ENCODE data around the gene SHB.
"Not testable (repeated sequence)": the region's sequence is repeated elsewhere in the genome, so short reads cannot be mapped to it uniquely, and the experiment has no call there.

Gene SHB

DNA sequence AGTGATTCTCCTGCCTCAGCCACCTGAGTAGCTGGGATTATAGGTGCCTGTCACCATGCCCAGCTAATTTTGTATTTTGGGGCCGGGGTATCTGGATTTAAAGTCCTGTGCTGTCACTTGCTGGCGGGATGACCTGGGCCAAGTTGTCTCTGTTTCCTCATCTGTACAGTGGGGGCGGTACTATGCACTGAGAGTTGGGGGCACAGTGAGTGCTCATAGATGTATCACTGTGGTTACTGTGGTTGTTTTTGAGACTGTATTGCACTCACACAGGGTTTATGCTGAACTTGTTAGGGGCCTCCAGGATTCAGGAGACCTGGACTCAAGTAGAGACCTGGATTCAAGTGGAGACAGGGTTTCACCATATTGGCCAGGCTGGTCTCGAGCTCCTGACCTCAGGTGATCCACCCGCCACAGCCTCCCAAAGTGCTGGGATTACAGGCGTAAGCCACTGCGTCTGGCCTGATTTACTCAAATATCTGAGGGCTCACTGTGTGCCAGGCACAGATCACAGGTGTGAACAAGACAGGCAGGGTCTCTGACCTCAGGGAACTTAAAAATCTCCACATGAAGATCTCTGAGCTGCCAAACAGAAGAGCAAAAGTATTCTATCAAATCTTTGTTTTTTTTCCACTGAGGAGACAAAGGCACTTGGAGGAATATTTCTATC lies 103.2 kb downstream of the SHB start:
- DNase-seq, result not testable (repeated sequence)

DNA sequence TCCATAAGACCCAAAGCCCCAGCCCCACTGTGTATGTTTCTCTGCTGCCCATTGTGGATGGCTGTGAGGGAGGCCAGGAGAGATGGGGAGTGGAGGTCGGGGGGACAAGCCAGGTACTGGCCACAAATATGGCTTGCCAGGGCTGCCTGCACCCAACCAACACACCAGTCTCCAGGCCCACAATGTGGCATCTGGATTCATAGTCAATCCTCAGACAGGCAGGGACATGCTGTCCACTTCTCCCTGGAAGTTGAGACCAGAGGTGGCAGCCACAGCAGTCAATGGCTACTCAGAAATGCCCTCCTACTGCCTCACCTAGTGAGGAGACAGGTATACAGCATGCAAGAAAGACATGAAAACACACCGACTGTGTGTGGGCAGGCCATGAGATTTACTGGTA lies 103.9 kb downstream of the SHB start:
- no peak for DNase-seq

DNA sequence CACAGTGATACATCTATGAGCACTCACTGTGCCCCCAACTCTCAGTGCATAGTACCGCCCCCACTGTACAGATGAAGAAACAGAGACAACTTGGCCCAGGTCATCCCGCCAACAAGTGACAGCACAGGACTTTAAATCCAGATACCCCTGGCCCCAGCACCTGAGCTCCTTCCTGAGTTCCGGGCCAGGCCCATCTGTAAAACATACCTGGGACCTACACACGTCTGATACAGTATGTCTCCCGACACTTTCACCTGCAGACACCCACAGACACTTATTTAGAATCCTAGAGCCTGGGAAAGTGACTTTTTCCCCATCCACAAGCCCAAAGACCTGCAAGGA lies 104.3 kb downstream of the SHB start:
- DNase-seq, result no peak

DNA sequence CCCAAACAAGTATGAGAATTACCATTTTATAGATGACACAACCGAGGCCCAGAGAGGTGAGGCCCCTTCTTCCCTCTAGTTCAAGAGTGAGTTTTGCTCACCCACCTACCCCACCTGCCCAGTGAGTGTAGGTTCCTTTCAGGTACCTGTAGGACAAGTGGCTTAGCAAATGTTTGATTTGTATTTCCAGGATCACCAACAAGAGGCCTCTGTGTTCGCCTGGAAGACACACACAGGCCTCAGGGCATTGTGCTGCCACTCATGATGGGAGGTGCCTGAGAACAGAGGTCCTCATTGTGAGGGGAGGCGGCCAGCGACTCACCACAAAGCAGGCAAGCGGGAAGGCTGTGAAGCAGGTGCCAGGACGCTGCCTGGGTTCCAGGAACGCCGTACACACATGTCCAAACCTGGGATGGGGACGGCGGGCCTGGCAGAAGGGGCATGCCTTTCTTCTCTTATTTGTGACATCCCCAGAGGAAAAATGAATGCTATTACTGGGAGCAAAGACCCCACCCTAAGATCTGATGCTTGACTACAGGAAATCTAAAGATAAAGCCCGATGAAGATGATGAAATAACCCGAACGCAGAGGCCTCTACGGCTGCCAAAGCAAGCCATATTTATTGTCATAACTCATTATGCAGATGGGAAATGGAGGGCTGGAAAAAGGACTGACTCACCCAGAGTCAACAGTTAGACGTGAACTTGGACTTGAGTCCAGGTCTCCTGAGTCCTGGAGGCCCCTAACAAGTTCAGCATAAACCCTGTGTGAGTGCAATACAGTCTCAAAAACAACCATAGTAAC lies 104.9 kb downstream of the SHB start:
- no peak for DNase-seq

DNA sequence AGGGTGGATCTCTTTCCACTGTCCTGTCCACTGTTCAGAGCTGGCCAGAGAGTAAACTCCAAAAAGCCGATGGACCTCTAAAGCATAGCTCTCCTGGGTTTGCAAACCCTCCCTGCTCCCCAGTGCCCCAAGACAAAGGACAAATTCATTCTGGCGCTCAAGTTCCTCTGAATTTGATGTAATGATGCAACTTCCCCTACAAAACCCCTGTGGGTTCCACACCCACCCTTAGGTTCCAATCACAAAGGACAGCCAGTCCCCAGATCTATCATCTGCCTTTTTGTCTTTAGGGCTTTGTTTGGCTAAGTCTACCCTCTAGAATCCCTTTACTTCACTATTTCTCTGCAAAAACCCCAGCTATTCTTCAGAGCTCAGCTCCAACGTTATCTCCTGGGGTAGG lies 107.7 kb downstream of the SHB start:
- DNase-seq, result no peak

DNA sequence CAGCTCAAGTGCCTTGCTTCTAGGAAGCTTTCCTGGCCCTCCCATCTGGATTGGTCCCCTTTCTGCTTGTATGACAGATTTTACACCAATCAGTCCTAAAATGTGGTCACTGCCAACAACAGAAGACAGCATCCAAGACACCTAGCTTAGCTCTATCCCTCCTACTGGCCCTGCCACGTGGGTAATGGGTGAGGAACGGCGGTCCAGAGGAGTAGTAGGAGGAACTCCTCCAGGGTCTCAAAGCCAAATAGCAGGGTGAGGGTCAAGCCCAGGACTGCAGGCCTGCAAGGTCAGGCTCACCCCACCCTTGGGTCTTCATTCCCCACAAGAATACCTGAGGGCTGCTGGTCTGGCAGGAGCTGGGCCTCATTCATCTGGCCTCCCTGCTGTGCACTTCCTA lies 108.4 kb downstream of the SHB start:
- DNase-seq, result no peak

DNA sequence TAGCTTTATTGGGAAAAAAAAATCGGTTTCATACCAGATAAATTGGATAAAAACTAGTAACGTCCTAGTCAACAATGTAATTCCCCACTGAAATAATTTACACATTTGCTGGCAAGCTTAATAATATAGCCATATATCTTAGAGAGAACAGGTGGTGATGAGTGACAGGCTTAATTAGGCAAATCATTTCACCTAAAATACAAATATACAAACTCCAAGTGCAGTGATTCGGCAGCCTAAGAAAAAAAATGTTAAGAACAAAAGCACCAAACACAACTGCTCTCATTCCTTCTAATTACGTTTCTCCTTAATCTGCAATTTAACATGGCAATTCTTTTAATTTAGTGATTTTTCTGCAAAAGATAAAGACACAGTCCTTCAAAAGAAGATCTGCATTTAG lies 109.1 kb downstream of the SHB start:
- no peak for DNase-seq

DNA sequence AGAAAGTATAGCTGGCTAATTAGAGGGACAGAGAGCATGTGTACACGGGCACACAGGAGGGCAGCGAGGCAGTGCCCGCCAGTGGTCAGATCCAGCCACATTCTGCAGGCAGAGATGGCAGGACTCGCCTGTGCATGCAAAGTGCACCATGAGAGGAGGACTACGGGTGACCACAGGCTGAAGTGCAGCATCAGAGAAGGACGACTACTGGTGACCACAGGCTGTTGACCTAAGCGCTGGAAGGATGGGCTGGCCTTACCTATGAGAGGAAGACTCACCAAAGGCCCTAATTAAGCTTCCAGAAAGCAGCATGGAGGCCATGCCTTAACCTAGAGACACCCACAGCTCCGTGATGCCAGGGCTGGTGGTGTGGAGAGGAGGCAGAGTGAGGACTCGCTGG lies 110.9 kb downstream of the SHB start:
- no peak for DNase-seq

DNA sequence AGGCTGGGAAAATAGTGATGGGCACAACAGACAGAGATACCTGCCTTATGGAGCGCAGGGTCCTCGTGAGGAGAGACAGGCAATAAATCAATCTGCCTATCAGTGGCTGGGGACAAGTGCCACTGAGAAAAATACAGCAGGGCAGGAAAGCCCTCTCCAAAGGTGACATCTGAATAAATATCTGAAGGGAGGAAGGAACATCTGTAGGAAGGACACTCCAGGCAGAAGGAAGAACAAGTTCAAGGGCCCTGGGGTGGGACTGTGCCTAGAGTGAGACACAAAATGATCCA lies 111.4 kb downstream of the SHB start:
- no peak for DNase-seq

DNA sequence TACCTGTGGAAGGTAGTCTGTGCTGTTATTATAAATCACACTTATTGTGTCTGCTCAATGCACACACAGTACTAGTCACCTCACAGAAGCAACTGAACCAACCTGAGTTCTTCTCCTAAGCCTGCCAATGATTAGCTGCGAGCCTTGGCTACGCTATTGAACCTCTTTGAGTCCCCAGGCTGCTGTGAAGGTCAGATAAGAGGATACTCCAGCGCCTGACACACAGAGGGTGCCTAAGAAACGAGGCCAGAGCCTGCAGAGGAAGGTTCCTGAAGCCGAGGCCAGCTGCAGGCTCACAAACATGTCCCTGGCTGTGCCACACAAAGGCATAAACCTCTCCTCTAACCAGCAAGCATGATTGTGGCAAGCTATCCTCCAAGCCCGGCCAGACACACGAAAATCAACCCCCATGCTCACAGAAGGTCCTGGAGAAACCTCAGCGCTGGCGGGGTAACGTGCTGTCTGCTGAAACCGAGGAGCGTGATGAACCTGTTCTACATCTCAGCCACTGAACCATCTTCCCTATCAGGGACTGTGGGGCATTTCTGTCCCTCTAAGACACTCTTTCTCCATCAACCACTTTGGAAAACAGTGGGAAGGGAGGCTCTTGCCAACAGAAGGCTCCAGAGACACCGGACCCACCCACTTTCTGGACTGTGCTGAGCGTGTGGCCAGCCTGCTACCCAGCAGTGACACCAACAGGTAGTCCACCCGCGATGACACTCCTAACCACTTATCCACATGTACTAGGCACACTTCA lies 111.9 kb downstream of the SHB start:
- no peak for DNase-seq

DNA sequence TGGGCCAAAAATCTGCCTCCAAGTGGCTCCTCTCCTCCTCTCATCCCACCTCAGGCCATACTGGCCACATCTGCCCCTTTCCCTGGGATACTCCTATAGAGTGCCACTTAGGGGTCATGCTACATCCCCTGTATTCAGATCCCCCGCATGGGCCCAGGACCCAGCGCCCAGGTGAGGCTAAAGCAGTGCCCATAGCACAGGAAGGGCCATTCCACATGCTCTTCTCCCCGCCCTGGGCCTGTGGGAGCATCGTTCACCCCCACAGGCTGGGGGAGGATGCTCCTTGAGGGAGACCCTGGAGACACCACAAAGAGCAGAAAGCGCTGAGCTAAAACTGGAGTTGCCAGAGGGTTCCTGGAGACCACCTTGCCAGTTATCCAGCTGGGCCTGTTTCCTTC lies 112.6 kb downstream of the SHB start:
- DNase-seq, result no peak

DNA sequence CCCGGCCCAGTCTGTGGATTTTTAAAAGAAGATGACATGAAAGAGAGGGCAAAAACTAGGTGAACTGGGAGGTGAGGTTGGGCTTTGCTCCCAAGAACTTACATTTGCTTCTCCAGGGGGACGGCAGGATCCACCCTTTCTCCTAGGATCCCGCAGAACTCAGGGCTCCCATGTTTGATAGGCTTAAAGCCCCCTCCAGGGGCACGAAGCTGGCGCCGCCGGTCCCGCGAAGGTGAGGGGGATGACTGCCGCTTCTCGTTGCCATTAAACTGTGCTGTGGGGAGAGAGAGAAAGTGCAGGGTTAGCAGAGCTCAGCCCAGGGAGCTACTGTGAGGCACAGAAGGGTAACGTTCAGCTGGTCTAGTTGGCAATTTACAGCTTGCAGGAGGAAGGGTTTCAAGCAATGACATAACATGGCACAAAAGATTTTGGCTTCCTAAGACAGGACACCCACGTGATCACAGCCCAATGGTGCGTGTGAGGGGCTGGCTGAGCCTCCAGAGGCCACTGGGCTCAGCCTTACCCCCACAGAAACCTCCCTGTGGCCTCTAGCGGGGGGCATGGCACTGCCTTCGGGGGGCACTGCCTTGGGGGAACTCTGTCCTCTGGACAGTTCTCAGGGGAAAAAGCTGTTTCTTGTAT lies 113.1 kb downstream of the SHB start:
- no peak for DNase-seq

DNA sequence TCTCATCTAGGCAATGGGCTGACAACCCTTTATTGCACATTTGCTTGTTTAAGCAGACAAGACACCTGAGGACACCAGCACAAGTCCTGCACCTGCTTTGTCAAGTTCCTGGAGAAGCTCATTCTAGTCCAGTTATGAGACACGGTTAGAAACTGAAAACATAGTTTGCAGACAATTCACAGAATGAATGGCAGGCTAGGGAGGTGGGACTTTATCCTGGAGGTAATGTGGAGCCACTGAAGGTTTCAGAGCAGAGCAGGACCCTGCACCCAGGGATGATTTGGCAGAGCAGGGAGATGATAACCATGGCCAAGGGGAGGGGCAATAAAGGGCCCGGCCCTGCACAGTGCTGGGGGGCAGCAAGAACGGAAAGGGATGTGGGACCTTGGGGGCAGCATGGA lies 114.4 kb downstream of the SHB start:
- DNase-seq, result no peak

DNA sequence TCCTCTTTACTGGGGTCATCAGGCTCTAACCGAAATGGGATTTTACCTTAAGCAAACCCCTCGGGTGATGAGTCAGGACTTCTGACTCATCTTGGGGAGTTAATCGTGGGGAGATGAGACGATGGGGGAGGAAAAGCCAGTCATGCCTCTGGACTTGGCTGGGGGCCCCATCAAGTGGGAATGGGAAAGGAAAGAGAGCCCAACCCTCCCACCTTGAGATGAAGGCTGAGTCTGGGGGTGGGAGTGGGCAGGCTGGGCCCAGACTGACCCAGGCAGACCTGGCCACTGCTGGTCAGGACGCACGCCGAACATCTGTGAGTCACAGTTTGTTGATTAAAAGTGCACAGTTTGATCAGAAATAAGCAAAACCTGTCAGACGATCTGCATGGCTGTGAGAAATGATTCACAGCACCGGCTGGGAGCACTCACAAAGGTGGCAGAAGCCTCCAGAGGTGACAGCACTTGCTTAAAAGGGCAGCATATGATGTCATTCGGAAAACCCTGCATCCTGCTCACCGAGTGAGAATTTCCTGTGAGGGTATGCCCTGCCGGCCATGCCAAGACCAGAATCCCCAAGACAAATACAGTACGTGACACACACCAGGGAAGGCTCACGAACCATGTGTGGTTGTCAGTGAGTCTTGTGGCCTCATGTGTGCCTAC lies 115.1 kb downstream of the SHB start:
- no peak for DNase-seq

DNA sequence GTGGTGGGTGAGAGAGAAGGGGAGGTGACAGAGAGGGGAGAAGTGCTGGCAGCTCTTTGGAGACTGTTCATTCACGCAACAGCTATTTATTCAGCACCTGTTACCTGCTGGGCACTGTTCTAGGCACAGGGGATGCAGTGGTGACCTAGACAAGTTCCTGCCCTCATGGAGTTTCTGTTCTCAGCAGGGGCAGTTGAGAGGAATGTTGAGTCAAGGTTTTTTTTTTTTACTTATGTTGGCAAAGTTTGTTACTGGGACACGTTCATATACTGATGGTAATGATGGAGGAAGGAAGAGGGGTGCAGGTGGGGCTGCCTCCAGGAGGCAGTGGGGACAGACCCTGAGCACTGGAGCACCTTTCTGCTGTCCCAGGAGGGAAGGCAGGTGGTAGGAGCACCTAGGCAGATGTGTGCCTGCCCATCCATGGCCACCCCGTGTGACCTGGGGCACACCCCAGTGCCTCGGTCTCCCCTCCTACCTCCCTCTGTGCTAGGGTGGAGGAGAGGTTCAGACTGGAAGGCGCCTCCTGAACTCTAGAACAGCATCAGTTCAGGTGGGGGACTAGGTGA lies 115.7 kb downstream of the SHB start:
- DNase-seq, result no peak

DNA sequence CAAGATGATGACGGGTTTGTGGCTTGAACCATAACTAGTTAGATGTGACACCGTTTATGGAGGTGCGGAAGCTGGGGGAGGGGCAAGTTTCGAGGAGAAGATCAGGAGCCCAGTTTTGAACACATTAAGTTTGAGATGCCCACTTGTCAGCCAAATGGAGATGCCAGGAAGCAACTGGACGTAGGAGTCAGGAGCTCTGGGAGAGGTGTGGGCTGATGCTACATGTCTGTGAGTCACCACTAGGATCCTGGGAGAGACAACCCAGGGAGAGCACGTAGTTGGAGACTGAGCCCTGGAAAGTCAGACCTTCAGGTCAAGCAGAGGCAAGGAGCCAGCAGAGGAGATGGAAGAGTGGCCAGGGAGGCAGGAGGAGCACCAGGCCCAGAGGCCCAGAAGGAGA lies 116.3 kb downstream of the SHB start:
- DNase-seq, result no peak

DNA sequence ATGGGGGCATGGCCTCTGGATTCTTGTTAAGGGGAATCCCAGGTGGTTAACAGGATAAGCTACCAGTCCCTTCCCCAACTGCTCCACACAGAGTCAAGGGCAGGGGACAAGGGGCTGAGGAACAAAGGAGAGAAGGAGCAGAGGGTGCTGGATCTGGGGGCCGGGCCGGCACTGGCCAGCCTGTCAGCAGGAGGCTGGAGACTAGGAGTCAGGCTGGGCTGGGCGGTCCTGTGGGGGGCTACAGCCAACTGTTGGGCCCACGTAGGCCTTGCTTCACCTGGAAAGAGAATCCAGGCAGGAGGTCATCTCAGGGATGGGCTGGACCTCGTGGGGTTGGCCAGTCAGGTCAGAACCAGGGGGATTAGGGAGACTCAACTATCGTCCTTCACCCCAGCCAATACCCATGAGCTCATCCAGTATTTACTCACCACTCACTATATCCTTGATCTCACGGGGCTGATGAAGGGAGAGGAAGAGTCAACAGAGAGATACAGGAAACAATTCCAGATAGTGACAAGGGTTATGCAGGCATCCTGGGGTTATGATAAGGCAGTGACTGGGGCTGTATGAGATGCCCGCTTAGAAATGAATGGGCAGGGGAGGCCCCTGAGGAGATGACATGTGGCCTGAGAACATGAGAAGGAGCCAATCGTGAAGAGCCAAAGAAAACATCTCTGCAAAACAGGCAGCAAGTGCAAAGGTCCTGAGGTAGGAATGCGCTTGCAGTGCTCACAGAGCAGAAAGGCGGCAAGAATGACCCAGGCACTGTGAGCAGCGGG lies 117.2 kb downstream of the SHB start:
- no peak for DNase-seq

DNA sequence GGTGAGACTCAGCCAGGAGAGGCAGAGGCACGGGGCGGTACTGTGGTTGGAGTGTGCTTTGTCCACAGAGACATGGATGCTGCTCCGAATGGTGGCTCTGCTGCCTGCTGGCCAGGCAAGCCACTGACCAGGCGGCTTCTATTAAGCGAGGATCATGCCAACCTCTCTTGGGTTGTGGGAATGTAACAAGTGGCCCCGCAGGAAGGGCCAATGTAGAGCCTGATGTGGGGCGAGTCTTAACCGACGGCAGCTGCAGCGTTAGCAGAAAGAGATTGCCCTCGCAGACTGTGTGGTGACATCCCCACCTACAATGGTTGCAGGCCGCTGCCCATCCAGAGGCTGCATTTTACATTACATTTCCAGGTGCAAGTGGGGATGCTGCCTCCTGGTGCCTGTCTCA lies 118.5 kb downstream of the SHB start:
- DNase-seq, result no peak

DNA sequence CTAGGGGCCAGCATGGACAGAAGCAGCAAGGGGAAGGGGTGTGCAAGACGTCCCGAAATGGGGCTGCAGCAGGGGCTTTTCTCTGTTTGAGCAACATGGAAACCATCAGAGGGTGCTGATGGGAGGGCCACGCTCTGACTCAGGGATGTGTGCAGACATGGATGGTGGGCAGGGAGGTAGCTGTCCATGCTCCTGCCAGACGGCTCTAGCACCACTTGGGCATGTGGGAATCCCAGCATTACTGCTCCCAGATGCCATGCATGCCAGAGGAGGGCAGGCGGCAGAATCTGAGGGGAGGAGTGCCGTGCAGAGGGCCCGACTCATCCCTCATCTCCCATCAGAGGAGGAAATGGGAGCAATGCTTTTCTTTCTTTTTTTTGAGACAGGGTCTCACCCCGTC lies 119.5 kb downstream of the SHB start:
- DNase-seq, result no peak

DNA sequence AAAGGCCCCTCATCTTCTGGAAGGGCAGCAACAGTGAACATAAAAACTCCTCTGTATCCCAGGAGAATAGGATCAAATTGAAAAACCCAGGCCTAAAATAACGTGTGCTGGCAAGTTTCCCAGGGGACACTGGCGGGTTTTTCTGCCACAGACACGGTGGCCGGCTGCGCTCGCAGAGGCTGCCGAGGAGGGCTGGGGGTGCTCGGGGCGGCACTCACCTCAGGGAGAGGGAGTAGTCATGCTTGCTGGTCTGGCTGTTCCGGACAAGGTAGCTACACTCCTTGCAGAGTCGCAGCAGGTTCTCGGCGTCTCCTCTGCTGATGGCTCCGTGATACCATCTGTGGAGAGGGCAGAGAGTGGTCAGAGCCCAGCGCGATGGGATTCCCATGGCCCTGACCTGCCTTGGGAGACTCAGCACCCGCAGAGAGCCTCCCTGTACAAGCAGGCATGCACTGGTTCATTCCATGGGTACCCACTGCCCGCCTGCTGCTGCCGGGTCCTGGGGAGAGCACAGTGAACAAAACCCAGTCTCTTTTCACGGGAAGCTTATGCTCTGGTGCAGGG lies 120.5 kb downstream of the SHB start:
- DNase-seq, result no peak

DNA sequence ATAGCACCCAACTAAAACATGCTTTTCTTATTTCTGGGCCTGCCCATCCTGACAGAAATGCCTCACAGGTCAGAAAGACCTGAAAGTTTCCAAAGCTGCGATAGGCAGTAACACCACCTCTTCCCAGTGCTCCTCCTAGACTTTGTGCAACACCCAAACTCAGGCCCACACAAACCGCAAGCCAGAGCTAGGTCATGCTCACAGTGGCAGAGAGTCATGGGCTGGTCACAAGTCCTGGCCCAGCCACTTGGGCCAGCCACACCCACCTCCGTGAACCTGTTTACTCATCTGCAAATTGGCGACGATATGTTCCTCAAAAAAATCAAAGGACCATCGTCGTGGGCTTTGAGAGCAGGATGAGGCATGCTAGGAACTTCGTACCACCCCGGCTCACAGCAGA lies 121.0 kb downstream of the SHB start:
- no peak for DNase-seq

DNA sequence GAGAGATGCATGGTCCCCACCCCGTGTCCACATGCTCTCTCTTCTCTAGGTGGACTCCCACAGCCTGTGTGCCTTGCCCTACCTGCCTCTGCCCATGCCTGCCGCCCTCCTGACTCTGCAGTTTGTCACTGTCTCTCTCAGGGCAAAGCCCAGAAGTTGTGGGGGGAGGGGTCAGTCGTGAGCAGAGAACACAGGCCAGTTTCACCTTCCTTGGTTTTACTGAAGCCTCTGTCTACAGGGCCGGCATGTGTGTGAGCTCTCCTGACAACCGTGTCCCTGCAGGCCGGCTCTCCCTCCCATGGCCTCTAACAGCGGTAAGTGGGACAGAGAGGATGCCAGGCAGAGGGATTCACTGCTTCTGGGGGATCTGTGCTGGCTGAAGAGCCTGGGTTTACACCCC lies 121.6 kb downstream of the SHB start:
- DNase-seq, result no peak

All from activated CD4-positive, alpha-beta T cell treated with anti-CD3 and anti-CD28 coated beads for 1 hour (primary cell).